B cell (primary cell): ENCODE data around the gene TBL1XR1. TPM values are rescaled to one million over a fixed set of nuclear protein-coding genes. Genes with fewer than 3 reads are reported as not detected.

ENCODE experiments used
- ATAC-seq: fragments of 200-7000 bp; cut with Tn5 transposase; one replicate; pipeline ENCODE4 v1.10.0; 2021; ENCODE audit warnings: low read depth, mild to moderate bottlenecking, moderate number of reproducible peaks, moderate library complexity
- CTCF ChIA-PET: fragments of 350-600 bp; sonication (Branson Sonifier 250); formaldehyde crosslinking; loops from one replicate; lab custom pipeline; 2021; ENCODE audit warnings: antibody characterized with exemption, inconsistent platforms; lab: Charles Lee
- POLR2A ChIA-PET: fragments of 350-600 bp; sonication (Branson Sonifier 250); formaldehyde crosslinking; loops from one replicate; lab custom pipeline; 2021; ENCODE audit warnings: antibody characterized with exemption; lab: Charles Lee
- DNase-seq: peaks from one replicate; pipeline ENCODE4 v3.0.0; 2013
- H2AFZ ChIP-seq: 2 replicates; pipeline ENCODE4 v1.6.1; 2012; ENCODE audit warnings: mild to moderate bottlenecking, low read depth, low read length; ENCODE audit not compliant: insufficient read depth, poor library complexity, severe bottlenecking
- H3K27ac ChIP-seq, 2 donors: 1 replicate in 1 of 2; 2 replicates in 1 of 2; pipeline ENCODE4 v1.5.1; 2012 to 2013; ENCODE audit warnings: low read length in 2 of 2, mild to moderate bottlenecking in 2 of 2, moderate library complexity in 1 of 2
- H3K27me3 ChIP-seq, 4 experiments: fragments of 200-600 bp in 1 of 4; sonication (generic) in 1 of 4; replicated peaks in 1 of 4; 1 replicate in 2 of 4; 2 replicates in 2 of 4; pipeline versions ENCODE4 v1.6.1 to v1.7.0; 2013 to 2016; ENCODE audit warnings: low read length in 3 of 4, mild to moderate bottlenecking in 2 of 4, mixed read lengths in 1 of 4, moderate library complexity in 1 of 4; ENCODE audit not compliant: insufficient read depth in 4 of 4, control insufficient read depth in 3 of 4; ENCODE audit errors: control extremely low read depth in 1 of 4
- H3K36me3 ChIP-seq, 2 experiments: replicated peaks in 1 of 2; 1 replicate in 1 of 2; 2 replicates in 1 of 2; pipeline versions ENCODE4 v1.6.1 to v1.7.1; 2013; ENCODE audit warnings: low read length in 1 of 2; ENCODE audit not compliant: insufficient read depth in 2 of 2, control insufficient read depth in 1 of 2; ENCODE audit errors: control extremely low read depth in 1 of 2, extremely low read depth in 1 of 2
- H3K4me1 ChIP-seq, 2 donors: fragments of 200-600 bp in 1 of 2; sonication (generic) in 1 of 2; 1 replicate in 1 of 2; 2 replicates in 1 of 2; pipeline versions ENCODE4 v1.5.1 to v1.6.1; 2013 to 2017; ENCODE audit warnings: low read length in 2 of 2; ENCODE audit not compliant: control insufficient read depth in 2 of 2, insufficient read depth in 2 of 2
- H3K4me2 ChIP-seq: replicated peaks from 2 replicates; pipeline ENCODE3; 2012; ENCODE audit warnings: mild to moderate bottlenecking, low read depth, low read length; ENCODE audit not compliant: poor library complexity, severe bottlenecking
- H3K4me3 ChIP-seq, 5 experiments: fragments of 200-600 bp in 1 of 5; sonication (generic) in 1 of 5; 1 replicate in 3 of 5; 2 replicates in 2 of 5; pipeline versions ENCODE4 v1.5.1 to v1.7.0; 2011 to 2016; ENCODE audit warnings: low read length in 4 of 5, mild to moderate bottlenecking in 4 of 5, low read depth in 2 of 5, control low read depth in 1 of 5, moderate library complexity in 1 of 5; ENCODE audit not compliant: insufficient read depth in 1 of 5; ENCODE audit errors: control extremely low read depth in 1 of 5, extremely low read depth in 1 of 5
- H3K79me2 ChIP-seq: fragments of 200-600 bp; sonication (generic); one replicate; pipeline ENCODE4 v1.6.0; 2016; ENCODE audit warnings: low read length; ENCODE audit not compliant: control insufficient read depth, insufficient read depth
- H3K9ac ChIP-seq: fragments of 200-600 bp; sonication (generic); 2 replicates; pipeline ENCODE4 v1.6.1; 2017; ENCODE audit warnings: mild to moderate bottlenecking, low read length, moderate library complexity
- H3K9me3 ChIP-seq, 3 donors: one replicate each; pipeline versions ENCODE4 v1.6.1 to v1.7.1; 2013; ENCODE audit warnings: low read length in 2 of 3; ENCODE audit not compliant: control insufficient read depth in 2 of 3, insufficient read depth in 1 of 3; ENCODE audit errors: control extremely low read depth in 1 of 3
- H4K20me1 ChIP-seq: 2 replicates; pipeline ENCODE4 v1.6.0; 2012; ENCODE audit warnings: mild to moderate bottlenecking, low read length; ENCODE audit not compliant: insufficient read depth, control insufficient read depth, poor library complexity, severe bottlenecking
- H3K27ac Mint-ChIP-seq: one replicate; pipeline ENCODE4 v1.8.0; 2021; ENCODE audit warnings: mixed read lengths
- H3K27me3 Mint-ChIP-seq: one replicate; pipeline ENCODE4 v1.8.0; 2021; ENCODE audit warnings: mixed read lengths
- H3K4me1 Mint-ChIP-seq: one replicate; pipeline ENCODE4 v1.8.0; 2021; ENCODE audit warnings: mixed read lengths
- H3K4me3 Mint-ChIP-seq: one replicate; pipeline ENCODE4 v1.8.0; 2021; ENCODE audit warnings: mixed read lengths
- H3K9me3 Mint-ChIP-seq: one replicate; pipeline ENCODE4 v1.8.0; 2022; ENCODE audit warnings: mixed read lengths; ENCODE audit not compliant: insufficient read depth
- CTCF ChIP-seq: fragments of 200-600 bp; IDR thresholded peaks from one replicate; pipeline ENCODE4 v1.8.0; 2022; ENCODE audit warnings: antibody characterized with exemption, mild to moderate bottlenecking
- EZH2 ChIP-seq: IDR thresholded peaks from 2 replicates; pipeline ENCODE4 v1.6.1; 2012; ENCODE audit warnings: borderline replicate concordance, low read depth, mild to moderate bottlenecking, moderate library complexity, low read length; ENCODE audit not compliant: insufficient read depth, poor library complexity, severe bottlenecking
- WGBS: methylation state at CpG from one replicate; pipeline ENCODE4 v1.1.5; 2013; ENCODE audit warnings: missing lambda C conversion rate; ENCODE audit not compliant: insufficient coverage; 5-methylcytosine and 5-hydroxymethylcytosine counted together
- intact Hi-C: fragments of 100-400 bp; cut with micrococcal nuclease; formaldehyde crosslinking; loops from one replicate; pipeline ENCODE4 v1.10.0; 2022
- polyA plus RNA-seq: library from polyadenylated mRNA; depleted of rRNA; stranded (reverse); fragments of >200 nt; gene quantifications from 2 replicates; pipeline ENCODE4 v1.2.3, GENCODE V29; 2012
- total RNA-seq, 2 donors: library from RNA; stranded (reverse); fragments of 120-200 nt in 1 of 2; gene quantifications; 1 replicate in 1 of 2; 2 replicates in 1 of 2; pipeline versions ENCODE4 v1.2.3 to v1.2.4, GENCODE V29; 2013 to 2022

The TBL1XR1 gene
- total and polyA plus RNA-seq, 2 donors (not counting 1 experiment from before 2014, with no cell fraction given) = 17.6 to 128 TPM

GRCh38 chr3:177055605-177056571 lies 141.4 kb downstream of the TBL1XR1 start:
- ATAC-seq (no peak), DNase-seq (no peak)
- no peak overlapping the region for H3K4me2 ChIP-seq
- H3K27me3 ChIP-seq = no peaks in the 10 kb centered on the region
- H3K27ac ChIP-seq = no peak overlapping the region
- peaks cover 18% of the 10 kb centered on the region for H3K79me2 ChIP-seq
- H3K4me1 ChIP-seq = peaks cover 6 to 8% of the 10 kb centered on the region in 2 donors
- no CpG with 5 or more reads among the region's 1 CpG for WGBS
- Mint-ChIP-seq H3K27me3 (no peaks in the 10 kb centered on the region), H3K9me3 (no peaks in the 10 kb centered on the region), H3K4me3 (no peak overlapping the region), H3K4me1 (peaks cover 21% of the 10 kb centered on the region), H3K27ac (no peak overlapping the region)
- no peak overlapping the region for H2AFZ ChIP-seq
- POLR2A ChIA-PET = no interaction called here
- peaks cover 0 to 3% of the 10 kb centered on the region in 2 experiments for H3K36me3 ChIP-seq
- H4K20me1 ChIP-seq = no peaks in the 10 kb centered on the region
- intact Hi-C loops = loop anchor here (5.0 to 10.0 kb wide), 2 partner anchors 51 to 389 kb away; no protein-coding TSS in a partner anchor
- no peak for TF ChIP-seq CTCF
- TF ChIP-seq EZH2 = no peak
- no peak overlapping the region for H3K9ac ChIP-seq
- CTCF ChIA-PET = interaction anchor here (0.5 kb wide), 1 partner anchor 123 kb away, joined by 3 read pairs; no protein-coding TSS in a partner anchor
- no peak overlapping the region for H3K4me3 ChIP-seq
- no peaks in the 10 kb centered on the region for H3K9me3 ChIP-seq

GRCh38 chr3:177053107-177053506 lies 144.2 kb downstream of the TBL1XR1 start:
- POLR2A ChIA-PET = no interaction called here
- Mint-ChIP-seq H3K9me3 (no peaks in the 10 kb centered on the region), H3K27me3 (no peaks in the 10 kb centered on the region), H3K4me1 (peaks cover 12% of the 10 kb centered on the region), H3K27ac (no peak overlapping the region), H3K4me3 (no peak overlapping the region)
- no peak for ATAC-seq
- Histone ChIP-seq H3K4me2 (no peak overlapping the region), H3K79me2 (peaks cover 15% of the 10 kb centered on the region), H3K9me3 (no peaks in the 10 kb centered on the region), H3K27me3 (no peaks in the 10 kb centered on the region), H4K20me1 (peaks cover 5% of the 10 kb centered on the region), H3K4me1 (peaks cover 6% of the 10 kb centered on the region in 2 donors), H3K9ac (no peak overlapping the region), H3K4me3 (no peak overlapping the region), H2AFZ (no peak overlapping the region), H3K36me3 (peaks cover 5 to 28% of the 10 kb centered on the region in 2 experiments), H3K27ac (no peak overlapping the region)
- intact Hi-C loops = loop anchor here (5.0 to 10.0 kb wide), 2 partner anchors 264 to 392 kb away; no protein-coding TSS in a partner anchor
- WGBS = no CpG with 5 or more reads among the region's 2 CpGs
- TF ChIP-seq CTCF = no peak
- TF ChIP-seq EZH2 = no peak
- CTCF ChIA-PET = interaction anchor here (2.4 to 3.8 kb wide), 5 partner anchors 141 to 724 kb away, joined by 14 to 50 read pairs (median 25); partner anchors contain the start of gene TBL1XR1
- DNase-seq = no peak
